Fibroblast of peridontal ligament (primary cell): Measurements from ENCODE around the gene SMG5.

ENCODE experiments used
- DNase-seq: peaks from one replicate; pipeline ENCODE4 v3.0.0-alpha.2; 2010; ENCODE audit errors: extremely low read depth

Gene SMG5

GRCh38 chr1:156282479-156283222 is at the start of gene SMG5:
SMG5 (minus strand) TSS chr1:156282825; CDS start chr1:156282680, 145 bp downstream.
- peak; percentile 99 for DNase-seq

GRCh38 chr1:156323179-156323578 is 40.6 kb upstream of the SMG5 start:
- DNase-seq = peak; percentile 41

GRCh38 chr1:156320560-156320959 is 37.9 kb upstream of the SMG5 start:
- DNase-seq = no peak

- peak; percentile 63 for DNase-seq
These were observed 37.0 kb upstream of the SMG5 start for GRCh38 chr1:156319664-156320063.

GRCh38 chr1:156316909-156317308 is 34.3 kb upstream of the SMG5 start:
- no peak for DNase-seq

- DNase-seq = peak; percentile 59
These were observed 28.3 kb upstream of the SMG5 start for GRCh38 chr1:156310962-156311361.

GRCh38 chr1:156308078-156308477 is 25.5 kb upstream of the SMG5 start:
- DNase-seq = peak; percentile 67

- DNase-seq = no peak
These were observed 22.6 kb upstream of the SMG5 start for GRCh38 chr1:156305215-156305614.

GRCh38 chr1:156303241-156303640 is 20.6 kb upstream of the SMG5 start:
- DNase-seq = no peak

GRCh38 chr1:156298852-156299357 is 16.3 kb upstream of the SMG5 start, which contains the start of gene VHLL:
VHLL (minus strand) TSS chr1:156299307; CDS start chr1:156299189, 118 bp downstream.
- DNase-seq = no peak

GRCh38 chr1:156295391-156295947 is 12.8 kb upstream of the SMG5 start, which contains the start of gene GLMP:
GLMP (minus strand) TSS chr1:156295679; CDS start chr1:156295645, 34 bp downstream.
- peak; percentile 75 for DNase-seq

- DNase-seq = no peak
These were observed 11.3 kb upstream of the SMG5 start for GRCh38 chr1:156293895-156294294.

GRCh38 chr1:156293098-156293434 is 10.4 kb upstream of the SMG5 start:
- DNase-seq = no peak

- DNase-seq = peak; percentile 79
These were observed 8.8 kb upstream of the SMG5 start for GRCh38 chr1:156291226-156292061.

- DNase-seq = no peak
These were observed 7.2 kb upstream of the SMG5 start for GRCh38 chr1:156289857-156290256.

GRCh38 chr1:156286061-156286460 is 3.4 kb upstream of the SMG5 start:
- DNase-seq = no peak

- no peak for DNase-seq
These were observed 2.8 kb upstream of the SMG5 start for GRCh38 chr1:156285437-156285836.

GRCh38 chr1:156284757-156285156 is 2.1 kb upstream of the SMG5 start:
- no peak for DNase-seq

- no peak for DNase-seq
These were observed 1.5 kb upstream of the SMG5 start, which contains the start of gene TMEM79 for GRCh38 chr1:156284112-156284511. TMEM79 (plus strand) TSS chr1:156284325; CDS start chr1:156285227, 902 bp downstream.

GRCh38 chr1:156283521-156283920 is 896 bp upstream of the SMG5 start:
- no peak for DNase-seq

GRCh38 chr1:156281693-156282478 is 739 bp downstream of the SMG5 start:
- DNase-seq = peak; percentile 12
